IMR-90 (cell line): Measurements from ENCODE around the gene TBC1D24. TPM values are rescaled to one million over a fixed set of nuclear protein-coding genes. Genes with fewer than 3 reads are reported as not detected.
A peak's percentile ranks its signal among the peaks of the same experiment; 100 is the strongest.

Experiments
- ATAC-seq: fragments of 200-7000 bp; cut with Tn5 transposase; 2 replicates; pipeline ENCODE4 v1.9.1; 2020; ENCODE audit warnings: low read depth, mild to moderate bottlenecking, moderate library complexity
- BruUV-seq: library from RNA; stranded (reverse); fragments of 400-500 nt; replicated peaks from 2 replicates; lab custom pipeline; 2021; lab: Mats Ljungman, UMichigan
- CTCF ChIA-PET: fragments of 300-600 bp; formaldehyde crosslinking; extraction: SDS; loops from one replicate; lab custom pipeline; 2021; ENCODE audit warnings: antibody characterized with exemption; lab: Yijun Ruan, JAX
- POLR2A ChIA-PET: fragments of 300-600 bp; sonication (Branson Sonifier 250); formaldehyde crosslinking; loops from one replicate; lab custom pipeline; 2022; ENCODE audit warnings: antibody characterized with exemption; ENCODE audit not compliant: unreplicated experiment; lab: Charles Lee
- DNase-seq: peaks from one replicate; pipeline ENCODE4 v3.0.0; 2013
- H2AFZ ChIP-seq: replicated peaks from 2 replicates; pipeline ENCODE3; 2013; ENCODE audit warnings: low read length, mild to moderate bottlenecking; ENCODE audit not compliant: poor library complexity
- H2AK5ac ChIP-seq: 2 replicates; pipeline ENCODE4 v1.6.1; 2013; ENCODE audit warnings: low read depth, low read length, inconsistent platforms
- H2AK9ac ChIP-seq: replicated peaks from 2 replicates; pipeline ENCODE3; 2013; ENCODE audit warnings: mild to moderate bottlenecking, low read depth, low read length, moderate library complexity; ENCODE audit not compliant: poor library complexity
- H2BK120ac ChIP-seq: 2 replicates; pipeline ENCODE4 v1.6.1; 2013; ENCODE audit warnings: low read depth, low read length, inconsistent platforms
- H2BK15ac ChIP-seq: 3 replicates; pipeline ENCODE4 v1.6.1; 2013; ENCODE audit warnings: low read depth, low read length, inconsistent platforms
- H2BK20ac ChIP-seq: 2 replicates; pipeline ENCODE4 v1.6.1; 2013; ENCODE audit warnings: low read depth, mild to moderate bottlenecking, inconsistent platforms, low read length, moderate library complexity
- H2BK5ac ChIP-seq: 2 replicates; pipeline ENCODE4 v1.6.1; 2013; ENCODE audit warnings: mild to moderate bottlenecking, low read depth, low read length, inconsistent platforms; ENCODE audit not compliant: poor library complexity, severe bottlenecking
- H3K14ac ChIP-seq: replicated peaks from 2 replicates; pipeline ENCODE4 v1.6.1; 2013; ENCODE audit warnings: low read depth, low read length, inconsistent platforms
- H3K18ac ChIP-seq: 2 replicates; pipeline ENCODE4 v1.6.1; 2013; ENCODE audit warnings: low read depth, low read length, control low read depth
- H3K23ac ChIP-seq: 2 replicates; pipeline ENCODE4 v1.6.1; 2013; ENCODE audit warnings: low read depth, low read length, inconsistent platforms
- H3K27ac ChIP-seq: 2 replicates; pipeline ENCODE4 v1.5.1; 2013; ENCODE audit warnings: mild to moderate bottlenecking, control low read depth, low read length; ENCODE audit not compliant: insufficient read depth
- H3K27me3 ChIP-seq: 2 replicates; pipeline ENCODE4 v1.6.1; 2013; ENCODE audit warnings: low read length; ENCODE audit not compliant: control insufficient read depth, insufficient read depth
- H3K36me3 ChIP-seq: 2 replicates; pipeline ENCODE4 v1.6.1; 2013; ENCODE audit warnings: low read length, mixed read lengths; ENCODE audit not compliant: control insufficient read depth, insufficient read depth
- H3K4ac ChIP-seq: 2 replicates; pipeline ENCODE4 v1.6.1; 2013; ENCODE audit warnings: low read depth, low read length, inconsistent platforms
- H3K4me1 ChIP-seq: 2 replicates; pipeline ENCODE4 v1.6.1; 2013; ENCODE audit warnings: low read length, mixed read lengths; ENCODE audit not compliant: control insufficient read depth, insufficient read depth
- H3K4me2 ChIP-seq: 2 replicates; pipeline ENCODE4 v1.6.1; 2013; ENCODE audit warnings: low read depth, mild to moderate bottlenecking, control low read depth, low read length, moderate library complexity
- H3K4me3 ChIP-seq: 2 replicates; pipeline ENCODE4 v1.5.1; 2013; ENCODE audit warnings: low read depth, mild to moderate bottlenecking, control low read depth, low read length, moderate library complexity; ENCODE audit not compliant: insufficient read depth
- H3K56ac ChIP-seq: 2 replicates; pipeline ENCODE4 v1.6.1; 2013; ENCODE audit warnings: low read length, inconsistent platforms; ENCODE audit not compliant: insufficient read depth; ENCODE audit errors: extremely low read depth
- H3K79me1 ChIP-seq, 2 experiments: 2 replicates each; pipeline ENCODE4 v1.6.1; 2013; ENCODE audit warnings: low read length in 2 of 2, inconsistent platforms in 1 of 2, low read depth in 1 of 2
- H3K9ac ChIP-seq: 2 replicates; pipeline ENCODE4 v1.6.1; 2013; ENCODE audit warnings: low read depth, low read length, control low read depth
- H3K9me1 ChIP-seq: 2 replicates; pipeline ENCODE4 v1.6.1; 2013; ENCODE audit warnings: low read length, inconsistent platforms; ENCODE audit not compliant: insufficient read depth
- H3K9me3 ChIP-seq: 2 replicates; pipeline ENCODE4 v1.6.1; 2013; ENCODE audit warnings: low read length; ENCODE audit not compliant: control insufficient read depth, insufficient read depth
- H4K20me1 ChIP-seq: 2 replicates; pipeline ENCODE4 v1.6.1; 2013; ENCODE audit warnings: low read length, inconsistent platforms; ENCODE audit not compliant: insufficient read depth
- H4K5ac ChIP-seq: 2 replicates; pipeline ENCODE4 v1.6.1; 2013; ENCODE audit warnings: mild to moderate bottlenecking, low read depth, low read length, control low read depth
- H4K8ac ChIP-seq, 2 experiments: 2 replicates each; pipeline ENCODE4 v1.6.1; 2013; ENCODE audit warnings: low read depth in 2 of 2, low read length in 2 of 2, control low read depth in 1 of 2, inconsistent platforms in 1 of 2
- H4K91ac ChIP-seq: 2 replicates; pipeline ENCODE4 v1.6.1; 2013; ENCODE audit warnings: low read depth, low read length, inconsistent platforms; ENCODE audit not compliant: insufficient read depth
- BHLHE40 ChIP-seq: fragments of 150-350 bp; IDR thresholded peaks from 2 replicates; pipeline ENCODE4 v1.6.1; 2016; ENCODE audit warnings: mild to moderate bottlenecking, low read depth, low read length
- CEBPB ChIP-seq: IDR thresholded peaks from 2 replicates; pipeline ENCODE4 v1.6.1; 2012; ENCODE audit warnings: low read depth, low read length, improper control_type of control experiment
- MXI1 ChIP-seq: IDR thresholded peaks from 2 replicates; pipeline ENCODE4 v1.6.1; 2012; ENCODE audit warnings: low read depth, mild to moderate bottlenecking, low read length, moderate library complexity, borderline replicate concordance
- POLR2A ChIP-seq: IDR thresholded peaks from 2 replicates; pipeline ENCODE4 v1.6.1; 2012; ENCODE audit warnings: mild to moderate bottlenecking, low read depth, low read length
- USF2 ChIP-seq: fragments of 150-350 bp; IDR thresholded peaks from 2 replicates; pipeline ENCODE4 v1.6.1; 2017; ENCODE audit warnings: mild to moderate bottlenecking, antibody characterized with exemption, low read length, low read depth
- WGBS, 2 experiments: methylation state at CpG; one replicate each; pipeline versions ENCODE4 v1.1.5 to v1.1.7; 2013; ENCODE audit warnings: missing lambda C conversion rate in 2 of 2; ENCODE audit not compliant: insufficient read length in 1 of 2; ENCODE audit errors: extremely low coverage in 2 of 2; 5-methylcytosine and 5-hydroxymethylcytosine counted together
- dilution Hi-C: fragments of 300-500 bp; cut with HindIII; formaldehyde crosslinking; loops from one replicate; pipeline ENCODE4 v1.14.3; 2018; ENCODE audit warnings: low sequenced_read_pairs; ENCODE audit not compliant: unreplicated experiment
- in situ Hi-C: fragments of 300-500 bp; cut with MboI; formaldehyde crosslinking; loops from 3 replicates; pipeline ENCODE4 v1.14.3; 2019; ENCODE audit warnings: low sequenced_read_pairs, inconsistent platforms, mixed read lengths
- intact Hi-C: fragments of 100-400 bp; cut with micrococcal nuclease; formaldehyde crosslinking; loops from 2 replicates; pipeline ENCODE4 v1.10.0; 2022
- polyA plus RNA-seq, 3 experiments: library from polyadenylated mRNA; depleted of rRNA; stranded (reverse); fragments of >200 nt; gene quantifications; 2 replicates each; pipeline ENCODE4 v1.2.3, GENCODE V29; 2012; ENCODE audit warnings: low replicate concordance in 1 of 3
- total RNA-seq: library from RNA; depleted of rRNA; stranded (reverse); fragments of >200 nt; gene quantifications from 2 replicates; pipeline ENCODE4 v1.2.3, GENCODE V29; 2012

Gene TBC1D24
- total and polyA plus RNA-seq, 2 of the 4 experiments (the other 2 are of a cell fraction): 7.5 to 13.4 TPM

- Histone ChIP-seq H2BK5ac (peak within 1 kb of the TSS; percentile 87), H3K27me3 (no peaks in the 10 kb centered on the region), H3K9me1 (peaks cover 19% of the 10 kb centered on the region), H3K18ac (no peak within 1 kb of the TSS; the same call in 1 of the 2 replicates), H3K23ac (peak within 1 kb of the TSS; percentile 95), H3K4me2 (peak within 1 kb of the TSS; percentile 83), H3K4me3 (peak within 1 kb of the TSS; percentile 93), H4K5ac (peak within 1 kb of the TSS; percentile 57; the same call in 1 of the 2 replicates), H2BK20ac (no peak within 1 kb of the TSS), H3K56ac (peak within 1 kb of the TSS; percentile 19; the same call in 1 of the 2 replicates), H2BK15ac (no peak within 1 kb of the TSS), H3K4ac (peak within 1 kb of the TSS; percentile 92), H4K8ac (peak within 1 kb of the TSS; percentile 72 to 85), H3K27ac (peak within 1 kb of the TSS; percentile 97), H2AFZ (peak within 1 kb of the TSS; percentile 94), H4K20me1 (peaks cover 43% of the 10 kb centered on the region), H3K79me1 (peaks cover 0 to 42% of the 10 kb centered on the region in 2 experiments; a peak in 2 of 4 replicates), H2AK9ac (peak within 1 kb of the TSS; percentile 98), H3K36me3 (no peaks in the 10 kb centered on the region), H4K91ac (peak within 1 kb of the TSS; percentile 28; the same call in 1 of the 2 replicates), H3K4me1 (peaks cover 16% of the 10 kb centered on the region), H3K14ac (peak within 1 kb of the TSS; percentile 84), H2BK120ac (no peak within 1 kb of the TSS), H3K9me3 (no peaks in the 10 kb centered on the region), H2AK5ac (peak within 1 kb of the TSS; percentile 88), H3K9ac (peak within 1 kb of the TSS; percentile 91)
- in situ Hi-C loops: no loop called here
- 1% methylated on average over 75 of the region's 122 CpGs; no CpG with 5 or more reads in 1 of the 2 experiments for WGBS, 2 experiments
- peak; percentile 94 for TF ChIP-seq POLR2A
- TF ChIP-seq BHLHE40: peak; percentile 92
- peak; percentile 95 for TF ChIP-seq USF2
- TF ChIP-seq MXI1: no peak
- peak; percentile 7; the same call in 1 of the 2 replicates for TF ChIP-seq CEBPB
- BruUV-seq: no TSS peak
- DNase-seq: peak; percentile 79
- peak; percentile 90 for ATAC-seq
- intact Hi-C loops: no loop called here
- ChIA-PET POLR2A (no interaction called here), CTCF (no interaction called here)
- dilution Hi-C loops: no loop called here
Observed at GRCh38 chr16:2513405-2514332, 38.7 kb downstream of the TBC1D24 start, which contains the start of gene ATP6V0C. TSS of gene ATP6V0C (plus strand) at chr16:2513952. CDS start at chr16:2514104, 152 bp downstream.
